ENCODE measurements around the gene BTN1A1. TPM values are rescaled to one million over a fixed set of nuclear protein-coding genes. Genes with fewer than 3 reads are reported as not detected.

The BTN1A1 gene
- total RNA-seq, 2 experiments from 2014 or later = not detected

DNA sequence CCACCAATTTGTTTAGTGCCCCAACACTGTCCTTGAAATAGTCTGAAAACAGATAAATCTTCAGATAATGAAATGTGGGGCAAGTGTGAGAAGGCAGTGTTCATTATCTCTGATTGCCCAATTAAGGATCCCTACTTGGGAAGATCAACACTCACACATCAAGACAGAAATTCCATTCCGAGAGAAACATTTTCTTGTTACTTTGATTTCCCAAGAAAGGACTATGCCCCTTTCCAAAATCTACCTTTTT is 54.3 kb downstream of the BTN1A1 start:
- no peaks in the 10 kb centered on the region for H3K9me3 Mint-ChIP-seq (ENCODE audit: low read depth)
- CTCF ChIA-PET = interaction anchor here (1.0 to 8.6 kb wide), 8 partner anchors 10 to 232 kb away, joined by 3 to 60 read pairs (median 6); partner anchors contain the start of gene HMGN4
- peaks cover 30% of the 10 kb centered on the region for H3K4me1 Mint-ChIP-seq
- DNase-seq (no peak), ATAC-seq (peak; percentile 1)
- H3K4me3 Mint-ChIP-seq = no peak overlapping the region
- H3K36me3 Mint-ChIP-seq = no peaks in the 10 kb centered on the region
- H3K27me3 Mint-ChIP-seq = no peaks in the 10 kb centered on the region
- no peak overlapping the region for H3K27ac Mint-ChIP-seq

- Mint-ChIP-seq H3K4me3 (peak overlapping the region; percentile 40), H3K27ac (peak overlapping the region; percentile 24)
Measured at GRCh38 chr6:26554697-26555504, 54.8 kb downstream of the BTN1A1 start.

GRCh38 chr6:26555505-26556262 is 55.6 kb downstream of the BTN1A1 start:
- Mint-ChIP-seq H3K27me3 (no peaks in the 10 kb centered on the region), H3K9me3 (ENCODE audit: low read depth) (no peaks in the 10 kb centered on the region), H3K36me3 (no peaks in the 10 kb centered on the region), H3K27ac (peak overlapping the region; percentile 24), H3K4me3 (peak overlapping the region; percentile 40), H3K4me1 (peaks cover 19% of the 10 kb centered on the region)
- ATAC-seq (no peak), DNase-seq (peak; percentile 40)
- CTCF ChIA-PET = interaction anchor here (0.6 to 8.6 kb wide), 8 partner anchors 11 to 242 kb away, joined by 3 to 60 read pairs (median 4); partner anchors contain the start of gene HMGN4

More at GRCh38 chr6:26554697-26555504, 54.8 kb downstream of the BTN1A1 start:
- Mint-ChIP-seq H3K27me3 (no peaks in the 10 kb centered on the region), H3K36me3 (no peaks in the 10 kb centered on the region), H3K9me3 (ENCODE audit: low read depth) (no peaks in the 10 kb centered on the region), H3K4me1 (peaks cover 26% of the 10 kb centered on the region)
- DNase-seq (peak; percentile 77), ATAC-seq (peak; percentile 21)
- CTCF ChIA-PET = interaction anchor here (0.9 to 8.6 kb wide), 6 partner anchors 14 to 233 kb away, joined by 3 to 60 read pairs (median 8); partner anchors contain the start of gene HMGN4

GRCh38 chr6:26556263-26557070 is 56.4 kb downstream of the BTN1A1 start:
- ATAC-seq (no peak), DNase-seq (peak; percentile 63)
- Mint-ChIP-seq H3K4me3 (no peak overlapping the region), H3K27ac (peak overlapping the region; percentile 15), H3K4me1 (peaks cover 15% of the 10 kb centered on the region), H3K36me3 (no peaks in the 10 kb centered on the region), H3K9me3 (ENCODE audit: low read depth) (no peaks in the 10 kb centered on the region), H3K27me3 (no peaks in the 10 kb centered on the region)
- CTCF ChIA-PET = interaction anchor here (1.1 to 8.6 kb wide), 5 partner anchors 10 to 53 kb away, joined by 3 to 60 read pairs (median 6); partner anchors contain the start of gene HMGN4

Other genes starting within 250 kb of the BTN1A1 start
- gene BTN3A2, start 135.1 kb upstream of the BTN1A1 start, total RNA-seq = 10 to 100 TPM; 57.4 to 60.1 TPM
- 10 to 100 TPM; 24.8 to 26.7 TPM for gene BTN2A2, start 117.2 kb upstream of the BTN1A1 start, total RNA-seq
- 10 to 100 TPM; 47.6 to 64.7 TPM for gene BTN3A1, start 98.0 kb upstream of the BTN1A1 start, total RNA-seq
- 10 to 100 TPM; 50.1 to 63.9 TPM for gene BTN3A3, start 59.8 kb upstream of the BTN1A1 start, total RNA-seq
- gene BTN2A1, start 42.3 kb upstream of the BTN1A1 start, total RNA-seq = 10 to 100 TPM; 25.1 to 26.5 TPM
- 10 to 100 TPM; 75.6 to 78.4 TPM for gene HMGN4, start 38.1 kb downstream of the BTN1A1 start, total RNA-seq
- 10 to 100 TPM; 23.4 to 30.0 TPM for gene ABT1, start 96.7 kb downstream of the BTN1A1 start, total RNA-seq
- gene ZNF322, start 159.4 kb downstream of the BTN1A1 start, total RNA-seq = 10 to 100 TPM; 12.0 to 13.7 TPM